ENCODE data around the gene TMX2. TPM values are rescaled to one million over a fixed set of nuclear protein-coding genes. Genes with fewer than 3 reads are reported as not detected.

The TMX2 gene
- total and polyA plus RNA-seq, 10 of the 15 experiments (the other 5 are each of a cell fraction or from before 2014, with no cell fraction given) = 64.3 to 134 (median 91.6) TPM

DNA sequence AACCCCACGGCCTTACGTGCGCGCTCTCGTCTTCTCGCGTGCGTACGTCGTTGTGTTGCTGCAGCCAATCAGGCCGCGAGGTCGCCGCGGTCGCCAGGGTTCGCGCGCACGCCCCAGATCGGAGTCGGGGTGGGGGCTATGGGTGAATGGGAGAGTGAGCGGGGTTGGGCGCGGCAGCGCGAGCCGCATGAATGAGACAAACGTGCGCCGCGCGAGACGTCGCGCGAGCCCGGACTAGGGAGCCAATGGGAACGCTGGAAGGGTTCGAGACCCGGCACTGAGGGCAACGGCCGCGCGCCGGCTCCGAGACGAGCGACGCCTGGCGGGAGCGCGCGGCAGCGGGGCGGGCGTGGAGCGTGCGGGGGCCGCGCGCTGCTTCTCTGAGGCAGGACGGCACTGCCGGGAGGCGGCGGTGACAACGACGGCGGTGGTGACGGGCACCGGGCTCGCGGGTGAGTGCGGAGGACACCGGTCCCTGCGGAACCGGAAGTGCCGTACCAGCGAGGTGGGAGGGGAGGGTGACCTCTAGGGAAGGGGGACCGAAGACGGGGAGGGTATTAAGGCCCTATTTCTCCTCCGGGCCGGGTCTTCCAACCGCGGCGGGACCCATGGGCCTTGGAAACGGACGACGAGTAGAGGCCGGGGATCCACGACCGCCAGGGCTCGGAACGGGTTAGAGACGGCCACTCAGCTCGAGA lies 44.5 kb upstream of the TMX2 start, which contains the start of gene ZDHHC5:
TSS of gene ZDHHC5 (plus strand) at position 379 of the 698 bp plus-strand sequence. CDS start 4,977 bp downstream, outside the sequence.
- CTCF ChIA-PET = interaction anchor here (0.6 to 4.3 kb wide), 2 partner anchors 10 to 133 kb away, joined by 3 to 28 read pairs; partner anchors contain the start of gene CLP1
- peaks cover 49% of the 10 kb centered on the region for H3K79me2 ChIP-seq (ENCODE audit: control insufficient read depth, insufficient read depth, low read length)
- ATAC-seq (peak; percentile 91), DNase-seq (ENCODE audit: low read depth, low spot score) (peak; percentile 99), FAIRE-seq (peak; percentile 94)
- intact Hi-C loops (cut with micrococcal nuclease; ENCODE audit: unreplicated experiment) = loop anchor here (1.0 to 5.0 kb wide), 6 partner anchors 11 to 1889 kb away; partner anchors contain the start of genes CLP1, MED19, SELENOH and TMX2
- SMC1A ChIA-PET (ENCODE audit: uncharacterized antibody, unreplicated experiment) = interaction anchor here (1.5 to 1.6 kb wide), 2 partner anchors 11 to 131 kb away, joined by 5 to 14 read pairs; partner anchors contain the start of gene CLP1
- H3K4me1 ChIP-seq (ENCODE audit: control insufficient read depth, insufficient read depth, low read length) = peaks cover 7% of the 10 kb centered on the region
- no peaks in the 10 kb centered on the region for H3K9me3 ChIP-seq (replicated peaks; ENCODE audit: control insufficient read depth, insufficient read depth, low read length)
- in situ Hi-C loops (cut with MboI) = loop anchor here (10.0 kb wide), 1 partner anchor 857 kb away; no protein-coding TSS in a partner anchor
- H2AFZ ChIP-seq (ENCODE audit: control insufficient read depth, low read depth, low read length) = peak within 1 kb of the TSS; percentile 95
- peak within 1 kb of the TSS; percentile 90 for H3K4me3 ChIP-seq
- RAD21 ChIA-PET (ENCODE audit: unreplicated experiment) = interaction anchor here (1.1 to 4.8 kb wide), 2 partner anchors 10 to 132 kb away, joined by 3 to 22 read pairs; partner anchors contain the start of gene CLP1
- WGBS (ENCODE audit: insufficient coverage, insufficient replicate concordance, low lambda C conversion rate, missing lambda C conversion rate) = under 1% methylated on average over 83 of the region's 96 CpGs
- BruUV-seq (replicated peaks) = no TSS peak
- no peaks in the 10 kb centered on the region for H3K27me3 ChIP-seq (replicated peaks in 1 of 2; ENCODE audit: control insufficient read depth in 2 of 2, insufficient read depth in 2 of 2, low read length in 1 of 2)
- peak within 1 kb of the TSS; percentile 89 for H3K9ac ChIP-seq (ENCODE audit: control insufficient read depth, insufficient read depth, low read length)
- peaks cover 3% of the 10 kb centered on the region; the same call in 1 of the 2 replicates for H4K20me1 ChIP-seq (ENCODE audit: control insufficient read depth, insufficient read depth)
- peaks cover 1 to 6% of the 10 kb centered on the region in 2 experiments for H3K36me3 ChIP-seq (ENCODE audit: control insufficient read depth in 2 of 2, insufficient read depth in 2 of 2, low read length in 1 of 2)
- H3K4me2 ChIP-seq (ENCODE audit: control insufficient read depth, insufficient read depth) = peak within 1 kb of the TSS; percentile 87
- H3K27ac ChIP-seq (ENCODE audit: control insufficient read depth, insufficient read depth) = peak within 1 kb of the TSS; percentile 99
- POLR2A ChIA-PET = interaction anchor here (1.7 to 2.3 kb wide), 2 partner anchors 10 to 74 kb away, joined by 5 to 7 read pairs; partner anchors contain the start of genes CLP1 and SELENOH
- 0 out of 2 replicates have a peak, but pooled peaks have one; percentile 18 for TF ChIP-seq NBN (IDR thresholded peaks at IDR 0.05)
- TF ChIP-seq YY1 (IDR thresholded peaks at IDR 0.05; ENCODE audit: low read depth, low read length) = peak; percentile 11; the same call in 1 of the 2 replicates
- no peak for TF ChIP-seq IKZF2 (IDR thresholded peaks at IDR 0.05)
- peak; percentile 87 for TF ChIP-seq POLR2AphosphoS5 (IDR thresholded peaks at IDR 0.05; ENCODE audit: low read length)
- no peak for TF ChIP-seq SREBF1 (IDR thresholded peaks at IDR 0.05; ENCODE audit: low read length)
- TF ChIP-seq CHD4 (IDR thresholded peaks at IDR 0.05) = no peak
- TF ChIP-seq ZNF207 (IDR thresholded peaks at IDR 0.05; ENCODE audit: borderline replicate concordance) = no peak; the same call in none of the 2 replicates
- no peak for TF ChIP-seq NFYA (IDR thresholded peaks at IDR 0.05; ENCODE audit: borderline replicate concordance, low read depth, low read length)
- no peak for TF ChIP-seq SREBF2 (IDR thresholded peaks at IDR 0.05; ENCODE audit: low read length)
- TF ChIP-seq, protein P1, sequence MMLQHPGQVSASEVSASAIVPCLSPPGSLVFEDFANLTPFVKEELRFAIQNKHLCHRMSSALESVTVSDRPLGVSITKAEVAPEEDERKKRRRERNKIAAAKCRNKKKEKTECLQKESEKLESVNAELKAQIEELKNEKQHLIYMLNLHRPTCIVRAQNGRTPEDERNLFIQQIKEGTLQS (IDR thresholded peaks at IDR 0.05; ENCODE audit: borderline replicate concordance, extremely low read depth, low read depth, low read length) = no peak
- TF ChIP-seq, protein P2, sequence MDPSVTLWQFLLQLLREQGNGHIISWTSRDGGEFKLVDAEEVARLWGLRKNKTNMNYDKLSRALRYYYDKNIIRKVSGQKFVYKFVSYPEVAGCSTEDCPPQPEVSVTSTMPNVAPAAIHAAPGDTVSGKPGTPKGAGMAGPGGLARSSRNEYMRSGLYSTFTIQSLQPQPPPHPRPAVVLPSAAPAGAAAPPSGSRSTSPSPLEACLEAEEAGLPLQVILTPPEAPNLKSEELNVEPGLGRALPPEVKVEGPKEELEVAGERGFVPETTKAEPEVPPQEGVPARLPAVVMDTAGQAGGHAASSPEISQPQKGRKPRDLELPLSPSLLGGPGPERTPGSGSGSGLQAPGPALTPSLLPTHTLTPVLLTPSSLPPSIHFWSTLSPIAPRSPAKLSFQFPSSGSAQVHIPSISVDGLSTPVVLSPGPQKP (IDR thresholded peaks at IDR 0.05; ENCODE audit: low read depth, low read length) = no peak
- no peak for TF ChIP-seq BCL11A (IDR thresholded peaks at IDR 0.05; ENCODE audit: low read depth, low read length)
- TF ChIP-seq FOXK2 (IDR thresholded peaks at IDR 0.05) = no peak
- TF ChIP-seq BHLHE40 (IDR thresholded peaks at IDR 0.05; ENCODE audit: borderline replicate concordance in 1 of 2, low read depth in 2 of 2, low read length in 1 of 2) = peak; percentile 7 to 95; a peak in 3 of 4 replicates
- no peak for TF ChIP-seq ETV6 (conservative IDR thresholded peaks at IDR 0.05 in 1 of 2, IDR thresholded peaks at IDR 0.05 in 1 of 2; ENCODE audit: borderline replicate concordance in 1 of 2, low read depth in 1 of 2)
- TF ChIP-seq, protein P3, sequence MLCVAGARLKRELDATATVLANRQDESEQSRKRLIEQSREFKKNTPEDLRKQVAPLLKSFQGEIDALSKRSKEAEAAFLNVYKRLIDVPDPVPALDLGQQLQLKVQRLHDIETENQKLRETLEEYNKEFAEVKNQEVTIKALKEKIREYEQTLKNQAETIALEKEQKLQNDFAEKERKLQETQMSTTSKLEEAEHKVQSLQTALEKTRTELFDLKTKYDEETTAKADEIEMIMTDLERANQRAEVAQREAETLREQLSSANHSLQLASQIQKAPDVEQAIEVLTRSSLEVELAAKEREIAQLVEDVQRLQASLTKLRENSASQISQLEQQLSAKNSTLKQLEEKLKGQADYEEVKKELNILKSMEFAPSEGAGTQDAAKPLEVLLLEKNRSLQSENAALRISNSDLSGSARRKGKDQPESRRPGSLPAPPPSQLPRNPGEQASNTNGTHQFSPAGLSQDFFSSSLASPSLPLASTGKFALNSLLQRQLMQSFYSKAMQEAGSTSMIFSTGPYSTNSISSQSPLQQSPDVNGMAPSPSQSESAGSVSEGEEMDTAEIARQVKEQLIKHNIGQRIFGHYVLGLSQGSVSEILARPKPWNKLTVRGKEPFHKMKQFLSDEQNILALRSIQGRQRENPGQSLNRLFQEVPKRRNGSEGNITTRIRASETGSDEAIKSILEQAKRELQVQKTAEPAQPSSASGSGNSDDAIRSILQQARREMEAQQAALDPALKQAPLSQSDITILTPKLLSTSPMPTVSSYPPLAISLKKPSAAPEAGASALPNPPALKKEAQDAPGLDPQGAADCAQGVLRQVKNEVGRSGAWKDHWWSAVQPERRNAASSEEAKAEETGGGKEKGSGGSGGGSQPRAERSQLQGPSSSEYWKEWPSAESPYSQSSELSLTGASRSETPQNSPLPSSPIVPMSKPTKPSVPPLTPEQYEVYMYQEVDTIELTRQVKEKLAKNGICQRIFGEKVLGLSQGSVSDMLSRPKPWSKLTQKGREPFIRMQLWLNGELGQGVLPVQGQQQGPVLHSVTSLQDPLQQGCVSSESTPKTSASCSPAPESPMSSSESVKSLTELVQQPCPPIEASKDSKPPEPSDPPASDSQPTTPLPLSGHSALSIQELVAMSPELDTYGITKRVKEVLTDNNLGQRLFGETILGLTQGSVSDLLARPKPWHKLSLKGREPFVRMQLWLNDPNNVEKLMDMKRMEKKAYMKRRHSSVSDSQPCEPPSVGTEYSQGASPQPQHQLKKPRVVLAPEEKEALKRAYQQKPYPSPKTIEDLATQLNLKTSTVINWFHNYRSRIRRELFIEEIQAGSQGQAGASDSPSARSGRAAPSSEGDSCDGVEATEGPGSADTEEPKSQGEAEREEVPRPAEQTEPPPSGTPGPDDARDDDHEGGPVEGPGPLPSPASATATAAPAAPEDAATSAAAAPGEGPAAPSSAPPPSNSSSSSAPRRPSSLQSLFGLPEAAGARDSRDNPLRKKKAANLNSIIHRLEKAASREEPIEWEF (IDR thresholded peaks at IDR 0.05; ENCODE audit: insufficient replicate concordance, low read depth, low read length) = no peak
- no peak for TF ChIP-seq CBX5 (IDR thresholded peaks at IDR 0.05; ENCODE audit: low read depth)
